HEK293T (cell line): Measurements from ENCODE around the gene LDAF1.
"Not testable (repeated sequence)": the region's sequence is repeated elsewhere in the genome, so short reads cannot be mapped to it uniquely, and the experiment has no call there.

Source experiments
- ARNT ChIP-seq: fragments of 450-650 bp; IDR thresholded peaks from 2 replicates; pipeline ENCODE4 v1.6.1; 2017; ENCODE audit warnings: mild to moderate bottlenecking
- ELF4 ChIP-seq: fragments of 450-650 bp; IDR thresholded peaks from 2 replicates; pipeline ENCODE4 v1.6.1; 2017; ENCODE audit warnings: antibody characterized with exemption
- FOXA1 ChIP-seq: fragments of 450-650 bp; IDR thresholded peaks from 2 replicates; pipeline ENCODE4 v1.6.1; 2016; ENCODE audit warnings: mild to moderate bottlenecking
- FOXK2 ChIP-seq: fragments of 450-650 bp; IDR thresholded peaks from 2 replicates; pipeline ENCODE4 v1.6.1; 2016; ENCODE audit warnings: mild to moderate bottlenecking
- FOXM1 ChIP-seq: fragments of 450-650 bp; IDR thresholded peaks from 2 replicates; pipeline ENCODE4 v1.6.1; 2017; ENCODE audit warnings: mild to moderate bottlenecking, borderline replicate concordance
- HDGF ChIP-seq: fragments of 450-650 bp; IDR thresholded peaks from 2 replicates; pipeline ENCODE4 v1.6.1; 2017; ENCODE audit warnings: antibody characterized with exemption, borderline replicate concordance
- L3MBTL2 ChIP-seq: fragments of 450-650 bp; conservative IDR thresholded peaks from 2 replicates; pipeline ENCODE4 v1.6.1; 2016; ENCODE audit warnings: mild to moderate bottlenecking
- LEF1 ChIP-seq: fragments of 450-650 bp; IDR thresholded peaks from 2 replicates; pipeline ENCODE4 v1.6.1; 2017; ENCODE audit warnings: mild to moderate bottlenecking, borderline replicate concordance
- SP1 ChIP-seq: fragments of 450-650 bp; IDR thresholded peaks from 2 replicates; pipeline ENCODE4 v1.6.1; 2017
- SUZ12 ChIP-seq: fragments of 450-650 bp; IDR thresholded peaks from 2 replicates; pipeline ENCODE4 v1.6.1; 2016; ENCODE audit warnings: mild to moderate bottlenecking
- TARDBP ChIP-seq: fragments of 450-650 bp; IDR thresholded peaks from 2 replicates; pipeline ENCODE4 v1.6.1; 2016

DNA sequence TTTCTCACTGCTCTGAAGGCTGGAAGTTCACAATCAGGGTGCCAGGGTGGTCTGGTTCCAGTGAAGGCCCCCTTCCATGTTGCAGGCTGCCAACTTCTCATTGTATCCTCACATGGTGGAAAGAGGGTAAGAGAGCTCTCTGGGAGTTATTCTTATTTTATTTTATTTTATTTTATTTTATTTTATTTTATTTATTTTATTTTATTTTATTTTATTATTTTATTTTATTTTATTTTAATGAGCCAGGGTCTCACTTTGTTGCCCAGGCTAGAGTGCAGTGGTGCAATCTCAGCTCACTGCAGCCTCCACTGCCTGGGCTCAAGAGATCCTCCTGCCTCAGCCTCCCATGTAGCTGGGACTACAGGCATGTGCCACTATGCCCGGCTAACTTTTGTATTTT, 2.5 kb upstream of the LDAF1 start:
- not testable (repeated sequence) for TF ChIP-seq SP1, L3MBTL2, FOXM1, ARNT, SUZ12, TARDBP, ELF4, FOXA1, FOXK2, LEF1, HDGF
